Lower lobe of right lung (tissue), 2 donors: ENCODE data around the gene SCLT1. TPM values are rescaled to one million over a fixed set of nuclear protein-coding genes. Genes with fewer than 3 reads are reported as not detected.
"Not testable (repeated sequence)": the region's sequence is repeated elsewhere in the genome, so short reads cannot be mapped to it uniquely, and the experiment has no call there.

Source experiments
- ATAC-seq, 2 donors: fragments of 200-7000 bp; cut with Tn5 transposase; one replicate each; pipeline ENCODE4 v1.9.1; 2020 to 2022; ENCODE audit warnings: mild to moderate bottlenecking in 2 of 2, moderate library complexity in 2 of 2
- DNase-seq: peaks from one replicate; pipeline ENCODE4 v3.0.0-alpha.2; 2020
- H3K27ac ChIP-seq: fragments of 200-600 bp; one replicate; pipeline ENCODE4 v1.8.0; 2022
- H3K27me3 ChIP-seq: fragments of 200-600 bp; one replicate; pipeline ENCODE4 v1.8.0; 2022; ENCODE audit warnings: low read depth
- H3K36me3 ChIP-seq: fragments of 200-600 bp; one replicate; pipeline ENCODE4 v1.8.0; 2022; ENCODE audit warnings: mild to moderate bottlenecking
- H3K4me1 ChIP-seq: fragments of 200-600 bp; one replicate; pipeline ENCODE4 v1.8.0; 2022
- H3K4me3 ChIP-seq: fragments of 200-600 bp; one replicate; pipeline ENCODE4 v1.8.0; 2022; ENCODE audit warnings: mild to moderate bottlenecking
- H3K9me3 ChIP-seq: fragments of 200-600 bp; one replicate; pipeline ENCODE4 v1.8.0; 2022
- CTCF ChIP-seq: fragments of 200-600 bp; IDR thresholded peaks from one replicate; pipeline ENCODE4 v1.8.0; 2022; ENCODE audit warnings: antibody characterized with exemption, mild to moderate bottlenecking
- intact Hi-C: fragments of 100-400 bp; cut with DNase I; formaldehyde crosslinking; loops from one replicate; pipeline ENCODE4 v1.11.0; 2022
- total RNA-seq: library from RNA; stranded (reverse); fragmentation: NEBNext Ultra II Directional; extraction: Animal tissue kit (Norgen Biotek cat#: 25700); gene quantifications from one replicate; pipeline ENCODE4 v1.2.1, GENCODE V29; 2021
- donor health status: DM: no; HTN: yes; CAD: no; lungs with severe emphysema.

SCLT1 gene
- total RNA-seq, 1 donor from 2014 or later: 19.3 TPM

GRCh38 chr4:129092631-129093190 is 628 bp downstream of the SCLT1 start:
- H3K9me3 ChIP-seq: no peaks in the 10 kb centered on the region
- peak in 1 of 2 donors; percentile 32 for ATAC-seq
- H3K27me3 ChIP-seq: no peaks in the 10 kb centered on the region
- intact Hi-C loops: no loop called here
- H3K4me3 ChIP-seq: peak overlapping the region; percentile 70
- H3K27ac ChIP-seq: peak overlapping the region; percentile 96
- H3K4me1 ChIP-seq: peaks cover 40% of the 10 kb centered on the region
- H3K36me3 ChIP-seq: no peaks in the 10 kb centered on the region
- TF ChIP-seq CTCF: no peak
- DNase-seq: no peak

GRCh38 chr4:129087516-129087915 is 5.8 kb downstream of the SCLT1 start:
- DNase-seq (no peak), ATAC-seq (no peak)
- Histone ChIP-seq H3K27me3 (no peaks in the 10 kb centered on the region), H3K4me1 (peaks cover 18% of the 10 kb centered on the region), H3K36me3 (no peaks in the 10 kb centered on the region), H3K27ac (no peak overlapping the region), H3K9me3 (no peaks in the 10 kb centered on the region), H3K4me3 (no peak overlapping the region)
- intact Hi-C loops: no loop called here
- no peak for TF ChIP-seq CTCF

GRCh38 chr4:129085472-129085871 is 7.9 kb downstream of the SCLT1 start:
- H3K4me3 ChIP-seq: no peak overlapping the region
- H3K4me1 ChIP-seq: no peaks in the 10 kb centered on the region
- no peaks in the 10 kb centered on the region for H3K9me3 ChIP-seq
- ATAC-seq (no peak), DNase-seq (no peak)
- H3K27me3 ChIP-seq: no peaks in the 10 kb centered on the region
- intact Hi-C loops: no loop called here
- H3K27ac ChIP-seq: no peak overlapping the region
- TF ChIP-seq CTCF: no peak
- peaks cover 11% of the 10 kb centered on the region for H3K36me3 ChIP-seq

GRCh38 chr4:129082302-129082701 is 11.0 kb downstream of the SCLT1 start:
- H3K27me3 ChIP-seq: no peaks in the 10 kb centered on the region
- no peak for TF ChIP-seq CTCF
- H3K4me1 ChIP-seq: no peaks in the 10 kb centered on the region
- H3K9me3 ChIP-seq: peaks cover 5% of the 10 kb centered on the region
- no peak overlapping the region for H3K27ac ChIP-seq
- no peak overlapping the region for H3K4me3 ChIP-seq
- no peak for DNase-seq
- ATAC-seq: no peak
- H3K36me3 ChIP-seq: peaks cover 22% of the 10 kb centered on the region
- intact Hi-C loops: no loop called here

- intact Hi-C loops: no loop called here
- no peaks in the 10 kb centered on the region for H3K27me3 ChIP-seq
- no peaks in the 10 kb centered on the region for H3K4me1 ChIP-seq
- no peak overlapping the region for H3K4me3 ChIP-seq
- DNase-seq (no peak), ATAC-seq (no peak)
- H3K27ac ChIP-seq: no peak overlapping the region
- peaks cover 22% of the 10 kb centered on the region for H3K36me3 ChIP-seq
- H3K9me3 ChIP-seq: peaks cover 5% of the 10 kb centered on the region
- TF ChIP-seq CTCF: no peak
Observed at GRCh38 chr4:129080129-129080528, 13.2 kb downstream of the SCLT1 start.

GRCh38 chr4:129077326-129077725 is 16.0 kb downstream of the SCLT1 start:
- no peaks in the 10 kb centered on the region for H3K27me3 ChIP-seq
- H3K27ac ChIP-seq: no peak overlapping the region
- ATAC-seq (no peak), DNase-seq (no peak)
- no peaks in the 10 kb centered on the region for H3K4me1 ChIP-seq
- intact Hi-C loops: no loop called here
- peaks cover 5% of the 10 kb centered on the region for H3K9me3 ChIP-seq
- TF ChIP-seq CTCF: no peak
- H3K36me3 ChIP-seq: peaks cover 22% of the 10 kb centered on the region
- H3K4me3 ChIP-seq: no peak overlapping the region

GRCh38 chr4:129069537-129069936 is 23.8 kb downstream of the SCLT1 start:
- ATAC-seq, H3K4me1 ChIP-seq, intact Hi-C loops, H3K27me3 ChIP-seq, H3K9me3 ChIP-seq, H3K4me3 ChIP-seq, H3K36me3 ChIP-seq, H3K27ac ChIP-seq, DNase-seq: not testable (repeated sequence)
